NCI-H1436 treated with DMSO at 0.1 percent for 48 hours (cell line): ENCODE results near the gene ST8SIA3.

Source experiments
- DNase-seq: peaks from one replicate; lab custom pipeline; 2025; lab: John Stamatoyannopoulos, UW

Gene ST8SIA3, protein sequence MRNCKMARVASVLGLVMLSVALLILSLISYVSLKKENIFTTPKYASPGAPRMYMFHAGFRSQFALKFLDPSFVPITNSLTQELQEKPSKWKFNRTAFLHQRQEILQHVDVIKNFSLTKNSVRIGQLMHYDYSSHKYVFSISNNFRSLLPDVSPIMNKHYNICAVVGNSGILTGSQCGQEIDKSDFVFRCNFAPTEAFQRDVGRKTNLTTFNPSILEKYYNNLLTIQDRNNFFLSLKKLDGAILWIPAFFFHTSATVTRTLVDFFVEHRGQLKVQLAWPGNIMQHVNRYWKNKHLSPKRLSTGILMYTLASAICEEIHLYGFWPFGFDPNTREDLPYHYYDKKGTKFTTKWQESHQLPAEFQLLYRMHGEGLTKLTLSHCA

DNA sequence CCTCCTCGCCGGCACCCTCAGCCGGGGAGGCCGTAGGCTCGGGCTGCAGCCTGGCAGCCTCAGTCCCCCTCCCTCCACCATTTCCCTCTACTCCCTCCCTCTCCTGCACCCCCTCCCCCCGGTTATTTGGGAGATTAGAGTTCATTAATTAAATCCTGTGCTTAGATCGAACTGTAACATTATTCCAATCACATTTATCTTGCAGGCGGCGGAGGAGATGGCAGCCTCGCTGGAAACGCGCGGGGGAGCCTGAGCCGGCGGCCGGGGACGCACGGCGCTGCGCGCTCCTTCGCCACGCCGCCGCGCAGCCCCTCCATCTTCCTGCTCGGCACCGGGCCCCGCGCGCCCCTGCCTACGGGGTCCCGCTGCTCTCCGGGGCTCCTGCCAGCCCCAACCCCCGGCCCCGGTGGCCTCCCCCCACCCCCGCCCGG is at the start of gene ST8SIA3:
Gene ST8SIA3, plus strand, starts transcription at position 287 of the 431 bp plus-strand sequence. CDS start 290 bp downstream, outside the sequence.
- no peak for DNase-seq

DNA sequence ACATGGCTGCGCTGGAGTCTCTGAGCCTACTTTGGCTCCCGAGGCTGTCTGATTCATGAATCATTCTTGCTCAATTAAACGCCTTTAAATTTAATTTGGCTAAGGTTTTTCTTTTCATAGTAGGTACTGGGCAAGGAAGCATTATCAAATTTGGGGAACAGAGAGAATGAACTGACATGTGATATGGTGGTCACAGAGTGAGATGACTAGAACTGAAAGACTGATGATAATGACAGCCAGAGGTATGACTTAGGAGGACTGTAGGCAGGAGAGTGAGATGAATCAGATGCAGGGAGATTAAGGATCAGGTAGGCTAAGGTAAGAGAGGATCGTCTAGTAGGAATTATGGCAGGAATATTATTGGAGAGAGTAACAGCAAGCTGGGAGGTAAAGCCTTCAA is 40.9 kb upstream of the ST8SIA3 start:
- DNase-seq: no peak

DNA sequence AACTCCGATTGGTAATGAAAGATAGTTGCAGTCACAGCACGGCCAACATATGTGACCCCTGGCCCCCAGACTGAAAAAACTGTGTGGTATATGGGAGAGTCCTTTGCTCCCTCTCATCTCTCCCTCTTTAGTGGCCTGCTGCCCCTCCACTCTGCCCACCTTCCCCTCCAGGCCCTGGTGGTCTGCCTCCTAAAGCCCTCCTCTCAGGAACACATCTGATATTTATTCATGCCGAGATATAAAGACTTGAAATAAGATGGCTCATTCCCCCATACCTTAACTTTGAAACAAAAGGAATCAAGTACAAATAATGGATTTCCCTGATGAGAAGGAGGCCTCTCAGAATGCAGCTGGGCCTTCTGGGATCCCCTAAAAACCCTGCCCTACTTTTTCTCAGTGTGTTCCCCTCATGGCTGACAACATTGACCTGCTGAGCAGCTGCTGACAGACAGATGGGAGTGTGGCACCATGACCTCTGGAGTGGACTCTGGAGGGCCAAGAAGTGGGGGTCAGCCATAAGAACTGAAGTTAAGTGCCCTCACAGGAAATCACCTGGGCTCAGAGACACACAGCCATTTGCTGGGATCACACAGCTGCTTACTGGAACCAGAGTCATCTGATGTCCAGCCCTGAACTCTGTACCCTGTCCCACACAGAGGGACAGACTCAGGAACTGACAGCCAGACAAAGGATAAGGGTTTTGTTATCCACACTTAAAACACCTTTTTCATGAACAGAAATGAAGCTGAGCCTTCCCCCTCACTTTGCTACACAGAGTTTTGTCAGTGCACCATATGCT is 39.8 kb upstream of the ST8SIA3 start:
- DNase-seq: no peak

DNA sequence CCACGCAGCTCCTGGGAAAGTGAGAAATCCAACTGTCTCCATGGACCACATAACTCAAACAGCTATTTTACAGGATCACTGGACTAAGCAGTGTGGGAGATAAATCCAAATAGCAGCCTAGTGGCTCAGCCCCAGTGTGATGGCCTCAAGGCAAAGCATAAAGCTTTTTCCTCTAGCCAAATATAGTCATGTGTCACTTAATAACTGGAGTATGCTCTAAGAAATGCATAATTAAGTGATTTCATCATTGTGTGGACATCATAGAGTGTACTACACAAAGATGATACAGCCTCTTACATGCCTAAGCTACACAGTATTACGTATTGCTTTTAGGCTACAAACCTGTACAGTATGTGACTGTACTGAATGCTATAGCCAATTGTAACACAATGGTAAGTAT is 31.8 kb upstream of the ST8SIA3 start:
- DNase-seq: no peak

DNA sequence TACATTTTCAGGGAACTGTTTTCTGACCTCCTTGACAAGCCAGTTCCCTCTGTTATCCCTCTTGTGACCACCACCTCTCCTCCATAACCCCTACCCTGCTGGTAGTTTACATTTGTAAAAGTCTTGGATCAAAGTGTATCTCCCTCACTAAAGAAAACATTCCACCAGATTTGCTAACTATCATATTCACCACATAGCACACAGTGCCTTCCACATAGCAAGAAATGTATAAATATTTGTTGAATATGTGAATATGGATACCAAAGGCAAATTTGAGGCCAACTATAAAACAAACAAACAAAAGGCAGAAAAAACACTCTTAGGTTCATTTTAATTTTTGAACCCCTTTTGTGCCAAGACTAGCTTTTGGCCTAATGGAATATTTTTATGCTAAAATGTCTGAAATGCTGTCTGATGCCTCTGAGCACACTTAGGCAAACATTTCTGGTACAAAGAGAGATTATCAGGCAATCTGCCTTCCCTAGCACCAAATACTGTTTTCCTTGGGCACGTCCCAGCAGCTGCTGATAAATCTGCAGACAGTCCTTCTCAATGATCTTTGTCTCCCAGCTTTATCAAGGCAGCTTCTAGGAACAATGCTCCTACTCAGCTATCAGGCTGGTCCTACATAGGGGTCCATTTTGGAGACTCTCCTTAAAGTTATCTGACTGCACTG is 26.7 kb upstream of the ST8SIA3 start:
- DNase-seq: no peak

DNA sequence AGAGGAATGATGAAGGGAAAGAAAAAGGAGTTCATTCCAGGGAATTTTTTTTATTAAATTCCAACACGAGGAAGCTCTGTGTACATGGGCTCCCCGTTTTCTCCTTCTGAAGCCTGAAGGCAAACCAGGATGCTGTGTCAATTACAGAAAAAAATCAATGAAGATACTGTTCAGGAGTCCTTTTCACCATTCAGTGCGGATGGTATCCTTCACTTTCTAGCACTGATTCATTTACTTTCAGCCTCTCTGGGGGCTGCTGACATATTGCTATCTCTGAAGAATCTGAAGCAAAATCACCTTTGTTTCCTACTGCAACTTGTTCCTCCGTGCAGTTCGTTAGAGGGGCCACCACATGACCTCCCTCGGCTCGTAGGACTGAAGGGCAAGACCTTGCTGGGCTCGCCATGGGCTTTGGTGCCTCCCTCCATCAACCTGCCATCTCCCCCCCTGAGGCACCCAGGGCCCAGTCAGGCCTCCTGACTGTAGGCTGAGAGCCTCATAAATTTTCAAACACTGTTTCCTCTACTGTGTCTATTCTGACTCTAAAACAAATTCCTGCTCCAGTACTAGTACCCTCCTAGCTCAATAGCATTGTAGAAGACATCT is 25.5 kb upstream of the ST8SIA3 start:
- DNase-seq: no peak

DNA sequence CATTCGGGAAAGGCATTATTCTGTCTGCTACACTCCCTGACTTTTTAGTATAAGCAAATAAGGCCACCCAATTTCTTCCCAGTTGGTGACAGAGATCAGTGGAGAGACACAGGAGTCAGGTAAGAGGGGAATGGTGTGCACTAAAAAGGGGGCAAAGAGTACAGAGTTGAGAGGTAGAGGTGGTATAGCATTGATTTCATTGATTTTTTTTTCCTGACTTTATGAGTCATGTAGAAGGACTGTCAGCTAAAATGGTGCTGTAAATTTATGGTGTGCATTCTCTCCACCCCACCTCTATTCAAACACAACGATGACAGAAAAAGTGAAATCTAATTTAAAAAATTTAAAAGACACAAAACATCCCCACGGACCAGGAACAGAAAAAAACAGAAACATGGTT is 23.7 kb upstream of the ST8SIA3 start:
- DNase-seq: no peak

DNA sequence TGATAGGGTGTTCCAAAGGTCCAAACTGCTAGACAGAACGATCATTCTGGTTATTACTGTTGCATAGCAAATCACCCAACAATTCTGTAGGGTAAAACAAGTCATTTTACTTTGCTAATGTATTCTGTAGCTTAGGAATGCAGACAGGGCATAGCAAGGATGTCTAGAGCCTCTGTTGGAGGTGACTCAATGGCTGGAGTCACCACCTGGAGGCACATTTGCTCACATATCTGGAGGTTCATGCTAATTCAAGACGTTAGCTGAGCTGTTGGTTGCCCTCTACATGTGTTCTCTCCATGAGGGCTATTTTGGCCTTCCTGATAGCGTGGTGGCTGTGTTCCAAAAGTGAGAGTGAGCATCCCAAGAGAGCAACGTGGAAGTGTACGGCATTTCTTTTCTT is 22.5 kb upstream of the ST8SIA3 start:
- no peak for DNase-seq

DNA sequence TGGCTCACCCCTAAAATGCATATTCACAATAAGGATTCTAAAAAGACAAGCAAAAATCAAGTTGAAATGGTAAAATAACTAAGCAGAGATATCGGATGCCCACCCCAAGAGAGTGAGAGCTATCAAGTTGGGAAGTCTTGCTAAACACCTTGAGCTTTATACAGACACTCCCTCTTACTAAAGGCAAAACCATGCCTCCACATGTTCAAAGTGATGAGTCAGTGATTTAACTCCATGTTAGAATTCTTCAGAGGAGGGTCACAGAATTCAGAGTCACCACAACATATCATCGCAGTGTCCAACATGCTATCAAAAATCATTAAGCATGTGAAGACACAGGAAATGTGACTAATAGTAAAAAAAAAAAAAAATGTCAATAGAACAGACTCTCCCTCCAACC is 20.6 kb upstream of the ST8SIA3 start:
- DNase-seq: no peak

DNA sequence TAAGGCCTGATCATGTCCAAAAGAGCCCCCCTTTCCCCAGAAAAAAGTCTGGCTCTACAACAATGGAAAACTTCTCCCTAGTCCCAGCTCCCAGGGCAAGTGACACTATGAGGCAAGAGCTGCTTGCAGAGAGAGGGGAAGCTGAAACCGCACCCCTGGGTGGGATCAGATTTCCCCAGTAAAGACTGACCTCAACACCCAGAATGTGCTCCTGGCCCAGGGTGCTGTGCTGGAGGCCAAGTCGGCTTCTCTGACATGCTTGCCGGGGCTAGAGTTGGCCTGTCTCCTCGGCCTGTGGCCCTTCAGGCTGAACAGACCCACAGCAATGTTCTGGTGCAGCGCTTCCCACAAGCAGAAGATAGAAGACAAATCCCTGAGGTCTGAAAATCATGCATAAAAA is 18.4 kb upstream of the ST8SIA3 start:
- DNase-seq: no peak

DNA sequence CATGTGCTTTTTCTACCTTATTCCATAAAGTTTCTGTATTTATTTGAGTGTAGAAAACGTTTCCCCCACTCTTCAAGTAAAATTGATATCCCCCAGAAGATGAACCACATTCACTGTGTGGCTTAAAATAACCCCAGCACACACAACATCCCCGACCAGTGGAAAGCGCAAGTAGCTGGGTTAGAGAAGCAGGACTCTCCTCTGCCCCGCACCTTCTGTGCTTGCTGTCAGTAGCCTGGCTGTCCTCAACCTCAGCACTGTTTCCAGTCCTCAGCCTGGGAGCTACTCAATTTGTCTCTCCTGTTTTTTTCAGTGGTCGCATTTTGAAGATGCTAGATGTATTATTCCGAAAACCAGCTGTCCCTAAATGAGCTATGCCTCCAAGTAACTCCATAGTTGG is 18.0 kb upstream of the ST8SIA3 start:
- DNase-seq: no peak

DNA sequence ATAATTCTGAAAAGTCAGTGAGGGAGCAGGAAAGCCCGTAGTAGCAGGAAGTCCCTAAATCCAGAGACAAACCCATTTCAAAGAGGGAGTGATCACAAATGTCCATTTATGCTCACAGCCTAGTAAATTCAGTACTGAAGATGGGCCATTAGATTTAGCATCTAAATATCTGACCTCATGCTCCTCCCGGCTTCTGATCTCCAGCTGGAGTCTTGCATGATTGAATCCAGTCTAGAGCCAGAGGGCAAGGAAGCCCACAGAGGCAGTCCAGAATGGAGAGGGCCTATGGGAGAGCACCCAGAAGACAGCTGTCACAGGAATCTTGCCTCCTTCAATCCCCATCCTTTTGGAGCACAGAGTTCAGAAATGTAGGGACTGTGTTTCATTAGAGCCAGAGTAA is 16.0 kb upstream of the ST8SIA3 start:
- no peak for DNase-seq

DNA sequence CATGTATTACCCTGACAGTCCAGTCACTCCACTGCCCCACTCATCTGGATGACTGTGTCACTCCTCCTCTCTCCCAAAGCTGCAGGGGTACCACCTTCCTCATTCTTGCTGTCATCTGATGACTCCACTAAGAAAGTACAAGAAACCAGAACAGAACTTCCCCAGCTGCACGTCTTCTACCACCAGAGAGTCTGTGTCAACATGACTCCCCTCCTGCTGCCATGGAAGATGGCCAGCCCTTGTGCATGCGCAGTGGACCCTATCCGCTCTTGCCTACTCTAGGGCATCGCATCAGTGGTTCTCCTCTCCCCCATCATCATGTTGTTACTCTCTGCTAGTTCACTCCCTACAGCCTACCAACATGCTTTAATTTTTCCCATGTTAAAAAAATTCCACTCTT is 14.5 kb upstream of the ST8SIA3 start:
- DNase-seq: no peak

DNA sequence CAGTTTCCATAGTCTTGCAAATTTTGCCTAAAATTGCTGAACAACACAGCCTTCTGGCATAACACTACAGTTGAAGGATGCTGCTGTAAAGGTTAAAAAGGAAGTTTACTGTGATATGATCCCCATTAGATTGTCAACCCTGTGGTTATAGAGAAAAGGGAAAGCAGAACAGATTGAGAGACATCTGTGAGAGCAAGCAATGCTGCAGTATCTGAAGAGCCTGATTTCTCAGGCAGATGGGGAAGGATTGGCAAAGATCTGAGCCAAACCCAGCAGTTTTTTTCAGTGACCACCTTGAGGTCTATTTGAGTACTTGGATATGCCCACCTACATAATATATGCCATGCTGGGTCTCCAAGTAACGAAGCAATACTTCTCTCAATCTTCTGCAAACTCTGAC is 8.5 kb upstream of the ST8SIA3 start:
- DNase-seq: no peak

DNA sequence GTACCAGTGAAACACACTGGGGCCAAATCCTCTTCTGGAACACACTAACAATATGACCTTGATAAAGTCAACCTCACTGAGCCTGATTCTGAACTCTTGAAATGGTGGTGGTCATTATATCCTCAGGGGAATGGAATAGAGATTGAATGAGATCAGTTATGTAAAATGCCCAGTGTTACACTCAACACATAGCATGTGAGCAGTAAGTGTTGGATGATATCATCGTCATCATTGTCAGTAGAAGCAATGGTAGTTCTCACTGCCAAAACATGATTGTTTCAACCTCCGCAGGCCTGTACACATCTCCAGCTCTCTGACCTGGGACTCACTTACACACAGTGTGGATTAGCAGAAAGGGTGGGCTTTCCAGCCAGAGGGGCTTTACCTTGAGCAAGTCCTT is 5.5 kb upstream of the ST8SIA3 start:
- DNase-seq: no peak

DNA sequence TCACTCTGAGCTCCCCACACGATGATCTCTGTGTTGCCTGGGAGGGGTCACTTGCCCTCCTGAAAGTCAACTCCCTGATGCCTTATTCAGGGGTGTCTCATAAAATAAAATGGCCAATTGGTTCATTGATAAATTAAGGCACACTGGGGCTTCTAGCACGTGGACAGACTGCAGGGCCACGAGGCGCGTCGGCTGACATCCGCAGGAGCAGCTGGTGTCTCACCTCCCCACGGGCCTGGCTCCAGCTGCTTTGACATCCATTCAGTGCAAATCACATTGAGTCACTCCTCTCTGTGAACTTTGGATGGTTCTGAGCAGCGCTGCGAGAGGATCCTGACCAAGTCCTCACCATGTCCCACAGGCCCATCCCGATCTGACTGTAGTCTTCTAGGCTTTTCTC is 4.6 kb upstream of the ST8SIA3 start:
- no peak for DNase-seq

DNA sequence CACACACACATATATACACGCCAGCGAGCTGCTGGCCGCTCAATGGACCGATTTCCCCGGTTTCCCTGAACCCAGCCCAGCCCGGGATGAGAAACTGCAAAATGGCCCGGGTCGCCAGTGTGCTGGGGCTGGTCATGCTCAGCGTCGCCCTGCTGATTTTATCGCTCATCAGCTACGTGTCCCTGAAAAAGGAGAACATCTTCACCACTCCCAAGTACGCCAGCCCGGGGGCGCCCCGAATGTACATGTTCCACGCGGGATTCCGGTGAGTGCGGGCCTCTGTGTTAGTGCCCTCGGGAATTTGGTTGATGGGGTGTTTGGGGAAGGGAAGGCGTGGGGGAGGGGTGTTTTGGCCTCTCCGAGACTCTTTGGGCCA is 392 bp downstream of the ST8SIA3 start:
- DNase-seq: no peak

DNA sequence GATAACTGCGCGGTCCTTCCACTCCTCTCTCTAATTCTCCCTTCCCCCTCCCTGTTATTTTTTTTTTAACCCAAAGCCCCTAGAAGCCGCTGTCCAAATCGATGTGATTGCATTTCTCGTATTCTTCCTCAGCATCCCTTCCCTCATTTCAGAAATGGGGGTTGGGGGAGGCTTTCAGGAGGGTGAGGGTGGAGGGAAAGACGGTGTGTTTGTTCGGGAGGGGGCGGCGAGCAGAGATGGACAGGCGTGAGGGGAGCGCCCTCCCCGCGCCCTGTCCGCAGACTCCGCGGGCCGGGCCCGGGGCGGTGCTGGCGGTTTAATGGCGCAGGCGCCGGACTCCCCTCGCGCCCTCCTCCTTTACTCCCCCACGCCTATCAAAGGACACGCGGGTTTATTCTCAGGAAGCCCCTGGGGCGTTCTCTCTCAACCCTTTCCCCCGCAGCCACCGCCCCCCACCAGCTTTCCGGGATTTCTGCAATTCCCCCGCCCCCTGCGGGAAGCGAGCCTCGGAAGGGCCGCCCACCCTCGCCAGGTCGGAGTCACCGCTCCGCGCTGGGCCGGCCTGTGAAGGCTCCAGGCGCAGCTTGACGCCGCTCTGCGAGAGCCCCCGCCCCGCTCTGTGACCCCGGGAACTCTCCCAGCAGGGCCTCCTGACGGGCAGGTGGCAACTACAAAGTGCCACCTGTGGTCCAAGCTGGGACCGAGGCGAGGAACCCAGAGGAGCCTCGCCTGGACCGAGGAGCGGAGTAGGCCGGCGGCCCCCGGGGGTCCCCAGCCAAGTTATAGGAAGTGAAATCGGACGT is 981 bp downstream of the ST8SIA3 start:
- DNase-seq: no peak

DNA sequence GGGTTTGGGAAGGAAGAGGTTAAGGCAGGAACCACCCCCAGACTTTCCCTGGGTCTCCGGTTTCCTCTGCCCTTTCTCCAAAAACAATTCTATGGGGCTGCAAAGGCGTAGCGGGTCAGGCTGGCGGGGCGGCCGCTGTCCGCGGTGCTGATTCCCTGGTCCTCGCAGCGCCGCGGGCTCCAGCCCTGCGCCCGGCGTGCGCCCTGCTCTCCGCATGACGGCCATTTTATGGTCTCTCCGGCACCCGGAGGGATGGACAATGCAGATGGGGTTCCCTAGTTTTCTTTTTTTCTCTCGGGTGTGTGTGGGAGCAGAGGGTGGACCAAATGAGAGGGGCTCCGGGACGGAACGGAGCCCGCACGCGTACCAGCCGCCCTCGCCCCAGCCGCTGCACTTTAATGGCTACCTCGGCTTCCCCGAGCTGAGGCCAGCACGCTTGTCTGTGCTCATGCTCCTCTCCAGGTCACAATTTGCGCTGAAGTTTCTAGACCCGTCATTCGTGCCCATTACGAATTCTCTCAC is 1.6 kb downstream of the ST8SIA3 start:
- DNase-seq: no peak

DNA sequence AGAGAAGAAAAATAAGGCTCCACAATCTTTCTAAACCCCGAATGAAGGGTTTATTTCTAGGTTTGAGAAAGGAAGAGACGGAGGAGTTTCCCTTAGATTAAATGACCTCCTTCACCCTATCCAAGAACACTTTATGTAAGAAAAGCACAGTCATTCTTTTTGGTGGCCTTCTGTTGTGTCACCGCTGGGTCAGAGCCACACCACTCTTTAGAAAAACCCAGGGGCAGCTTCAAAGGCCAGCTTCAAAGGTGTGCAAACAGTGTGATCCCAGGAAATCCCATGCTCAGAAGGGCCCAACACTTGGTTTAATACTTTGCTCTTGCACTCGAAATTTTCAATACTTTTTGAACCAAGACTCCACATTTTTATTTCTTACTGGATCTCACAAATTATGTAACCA is 7.1 kb downstream of the ST8SIA3 start:
- DNase-seq: no peak

DNA sequence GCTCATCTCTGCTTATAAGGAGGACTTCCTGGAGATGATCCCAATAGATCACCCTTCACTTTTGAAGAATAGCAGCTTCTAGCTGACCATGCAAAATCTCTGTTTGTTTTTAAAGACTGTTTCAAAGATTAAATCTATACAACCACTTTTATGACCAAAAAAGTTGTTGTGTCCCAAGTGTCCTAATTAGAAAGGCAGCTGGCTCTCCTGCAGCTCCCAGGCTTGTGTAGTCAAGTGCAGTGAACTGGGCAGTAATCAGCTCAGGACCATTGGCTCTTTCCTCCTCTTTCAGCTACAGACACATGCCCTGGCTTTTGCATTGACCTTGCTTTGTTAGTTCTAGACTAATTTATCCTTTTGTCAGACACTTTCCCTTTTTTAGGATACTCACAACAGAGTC is 10.4 kb downstream of the ST8SIA3 start:
- DNase-seq: no peak
